Measurements from ENCODE around the gene MMP3.

DNA sequence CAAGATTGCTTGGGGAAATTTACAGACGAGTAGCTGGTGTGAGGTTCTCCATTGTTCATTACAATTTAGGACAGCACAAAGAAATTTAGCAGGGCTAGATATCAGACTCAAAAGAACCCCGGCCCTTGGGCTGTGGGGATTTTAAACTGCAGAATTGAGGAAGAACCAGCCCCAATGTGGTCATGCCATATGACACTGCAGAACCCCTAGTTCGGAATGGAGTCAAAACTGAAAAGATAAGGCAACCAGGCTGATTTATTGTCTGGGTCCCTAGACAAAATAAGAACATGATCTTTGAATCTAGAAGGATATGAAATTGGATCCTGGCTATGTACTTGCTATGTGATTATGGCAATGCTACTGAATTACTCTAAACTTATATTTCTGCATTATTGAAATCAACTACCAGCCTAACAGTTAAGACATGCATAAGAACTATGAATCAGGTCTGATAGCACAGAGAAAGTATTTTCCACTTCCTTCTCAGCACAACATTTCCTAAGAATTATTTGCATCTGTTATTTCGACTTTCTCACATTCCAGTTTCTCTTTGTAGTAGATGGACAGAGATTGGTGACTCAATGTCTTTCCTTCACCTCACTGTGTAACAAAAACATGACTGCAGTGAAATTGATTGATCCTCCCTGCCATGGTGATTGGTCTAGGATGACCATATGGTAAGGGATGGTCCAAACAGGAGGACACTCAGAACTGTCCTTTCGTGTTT, 13.2 kb downstream of the MMP3 start:
- TF ChIP-seq, protein P1, sequence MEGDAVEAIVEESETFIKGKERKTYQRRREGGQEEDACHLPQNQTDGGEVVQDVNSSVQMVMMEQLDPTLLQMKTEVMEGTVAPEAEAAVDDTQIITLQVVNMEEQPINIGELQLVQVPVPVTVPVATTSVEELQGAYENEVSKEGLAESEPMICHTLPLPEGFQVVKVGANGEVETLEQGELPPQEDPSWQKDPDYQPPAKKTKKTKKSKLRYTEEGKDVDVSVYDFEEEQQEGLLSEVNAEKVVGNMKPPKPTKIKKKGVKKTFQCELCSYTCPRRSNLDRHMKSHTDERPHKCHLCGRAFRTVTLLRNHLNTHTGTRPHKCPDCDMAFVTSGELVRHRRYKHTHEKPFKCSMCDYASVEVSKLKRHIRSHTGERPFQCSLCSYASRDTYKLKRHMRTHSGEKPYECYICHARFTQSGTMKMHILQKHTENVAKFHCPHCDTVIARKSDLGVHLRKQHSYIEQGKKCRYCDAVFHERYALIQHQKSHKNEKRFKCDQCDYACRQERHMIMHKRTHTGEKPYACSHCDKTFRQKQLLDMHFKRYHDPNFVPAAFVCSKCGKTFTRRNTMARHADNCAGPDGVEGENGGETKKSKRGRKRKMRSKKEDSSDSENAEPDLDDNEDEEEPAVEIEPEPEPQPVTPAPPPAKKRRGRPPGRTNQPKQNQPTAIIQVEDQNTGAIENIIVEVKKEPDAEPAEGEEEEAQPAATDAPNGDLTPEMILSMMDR (IDR thresholded peaks at IDR 0.05 in 8 of 11, conservative IDR thresholded peaks at IDR 0.05 in 3 of 11) = no peak
- TF ChIP-seq POLR2A (IDR thresholded peaks at IDR 0.05) = no peak
- no peak for TF ChIP-seq POLR2AphosphoS5 (IDR thresholded peaks at IDR 0.05)

Data from spleen (tissue), 7 donors.